PC-3 (cell line): ENCODE results near the gene CCR5AS.

Source experiments
- CTCF ChIP-seq: fragments of 300-600 bp; sonication (generic); conservative IDR thresholded peaks from 2 replicates; pipeline ENCODE4 v1.5.1; 2017; ENCODE audit warnings: antibody characterized with exemption, low read depth, mild to moderate bottlenecking, low read length
- EZH2 ChIP-seq: fragments of 300-600 bp; sonication (generic); IDR thresholded peaks from one replicate; pipeline ENCODE4 v1.6.1; 2017; ENCODE audit warnings: antibody characterized with exemption, mild to moderate bottlenecking, low read length; ENCODE audit not compliant: unreplicated experiment
- EZH2phosphoT487 ChIP-seq: fragments of 300-600 bp; sonication (generic); IDR thresholded peaks from 2 replicates; pipeline ENCODE4 v1.6.1; 2018; ENCODE audit warnings: mild to moderate bottlenecking, antibody characterized with exemption, low read length, borderline replicate concordance

GRCh38 chr3:46368569-46368968 lies 38.3 kb downstream of the CCR5AS start:
- TF ChIP-seq CTCF (peak; percentile 72), EZH2 (no peak), EZH2phosphoT487 (no peak)
